GM11168 (cell line): ENCODE results near the gene TRPV5.

ENCODE experiments used
- in situ Hi-C: fragments of 300-500 bp; cut with MboI; formaldehyde crosslinking; loops from one replicate; pipeline ENCODE4 v1.12.0; 2022; ENCODE audit warnings: low sequenced_read_pairs; ENCODE audit not compliant: unreplicated experiment

The TRPV5 gene

GRCh38 chr7:142874409-142874808 is 59.1 kb downstream of the TRPV5 start:
- in situ Hi-C loops = loop anchor here (25.0 kb wide), 1 partner anchor 338 kb away; the partner anchor contains the start of gene TAS2R40

DNA sequence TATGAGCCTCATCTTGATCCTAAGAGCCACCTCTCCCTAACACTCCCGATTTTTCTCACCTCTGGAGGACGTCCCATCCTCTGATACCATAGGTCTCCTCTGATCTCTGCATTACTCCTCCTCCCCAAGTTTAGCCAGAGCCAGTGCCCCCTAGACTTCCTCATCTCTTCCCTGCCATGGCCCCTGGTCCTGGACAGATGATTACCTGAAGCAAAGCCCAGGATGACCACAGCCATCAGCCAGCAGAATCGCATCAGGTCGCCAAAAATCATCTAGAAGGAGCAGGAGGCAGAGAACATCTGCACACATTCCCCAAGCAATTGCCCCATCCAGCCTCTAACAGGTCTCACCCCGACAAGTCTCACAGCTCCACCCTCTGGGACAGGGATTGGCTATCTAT is 59.7 kb downstream of the TRPV5 start:
- in situ Hi-C loops = loop anchor here (25.0 kb wide), 1 partner anchor 338 kb away; the partner anchor contains the start of gene TAS2R40

DNA sequence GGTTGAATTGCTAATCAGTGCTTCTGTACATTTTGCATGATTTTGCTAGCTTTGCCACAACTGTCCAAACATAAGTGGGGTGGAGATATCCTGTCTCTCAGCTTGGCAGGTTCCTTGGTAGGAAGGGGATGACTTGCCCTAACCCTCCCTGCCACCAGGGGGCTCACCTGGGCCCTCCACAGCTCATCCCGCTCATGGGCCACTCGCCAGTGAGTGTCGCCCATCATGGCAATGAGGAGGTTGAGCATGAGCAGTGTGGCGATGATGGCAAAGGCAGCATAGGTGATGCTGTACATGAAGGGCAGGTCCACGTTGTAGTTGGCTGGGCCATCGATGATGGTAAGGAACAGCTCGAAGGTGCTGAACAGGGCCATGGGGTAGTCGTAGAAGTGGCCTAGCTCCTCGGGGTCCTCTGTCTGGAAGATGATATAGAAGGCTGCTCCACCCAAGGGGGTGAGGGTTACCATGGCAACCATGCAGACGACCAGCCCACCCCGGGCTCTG is 60.2 kb downstream of the TRPV5 start:
- in situ Hi-C loops = loop anchor here (25.0 kb wide), 1 partner anchor 339 kb away; the partner anchor contains the start of gene TAS2R40

- in situ Hi-C loops = loop anchor here (25.0 kb wide), 1 partner anchor 340 kb away; the partner anchor contains the start of gene TAS2R40
Observed at GRCh38 chr7:142872106-142872675, 61.4 kb downstream of the TRPV5 start.

- in situ Hi-C loops = loop anchor here (25.0 kb wide), 1 partner anchor 341 kb away; the partner anchor contains the start of gene TAS2R40
Observed at GRCh38 chr7:142871260-142872105, 62.1 kb downstream of the TRPV5 start.

DNA sequence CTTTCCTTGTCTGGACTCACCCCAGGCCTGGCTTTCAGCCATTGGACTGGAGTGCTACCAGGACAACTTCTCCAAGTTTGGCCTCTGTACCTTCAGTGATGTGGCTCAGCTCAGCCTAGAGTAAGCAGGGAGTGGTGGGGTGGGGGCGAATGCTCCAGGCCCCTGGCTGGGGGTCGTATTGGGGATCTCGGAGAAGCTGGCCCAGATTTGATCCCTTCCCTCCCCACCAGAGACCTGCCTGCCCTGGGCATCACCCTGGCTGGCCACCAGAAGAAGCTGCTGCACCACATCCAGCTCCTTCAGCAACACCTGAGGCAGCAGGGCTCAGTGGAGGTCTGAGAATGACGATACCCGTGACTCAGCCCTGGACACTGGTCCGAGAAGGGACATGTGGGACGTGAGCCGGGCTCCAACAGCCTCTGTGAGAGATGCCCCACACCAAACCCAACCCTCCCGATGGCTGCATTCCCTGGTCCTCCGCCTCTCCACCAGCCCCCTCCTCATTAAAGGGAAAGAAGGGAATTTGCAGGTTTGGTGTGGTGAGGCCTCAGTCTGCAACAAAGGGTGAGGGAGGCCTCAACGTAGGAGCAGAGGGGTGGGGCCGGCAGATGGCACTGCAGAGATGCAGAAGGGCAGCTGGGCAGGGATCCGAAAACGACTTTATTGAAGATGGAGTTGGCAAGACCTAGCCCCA is 62.8 kb downstream of the TRPV5 start:
- in situ Hi-C loops = loop anchor here (25.0 kb wide), 1 partner anchor 342 kb away; the partner anchor contains the start of gene TAS2R40

DNA sequence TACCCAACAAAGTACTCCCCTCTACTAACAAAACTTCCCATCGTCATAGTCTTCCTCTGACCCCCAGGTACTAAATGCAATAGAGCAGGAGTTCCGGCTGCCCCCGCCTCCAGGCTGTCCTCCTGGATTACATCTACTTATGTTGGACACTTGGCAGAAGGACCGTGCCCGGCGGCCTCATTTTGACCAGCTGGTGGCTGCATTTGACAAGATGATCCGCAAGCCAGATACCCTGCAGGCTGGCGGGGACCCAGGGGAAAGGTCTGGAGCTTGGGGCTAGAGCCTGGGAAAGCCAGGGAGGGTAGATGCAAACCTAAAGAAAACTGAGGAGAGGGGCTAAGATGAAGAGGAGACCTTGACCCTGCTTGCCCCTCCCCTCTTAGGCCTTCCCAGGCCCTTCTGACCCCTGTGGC is 63.4 kb downstream of the TRPV5 start:
- in situ Hi-C loops = loop anchor here (25.0 kb wide), 1 partner anchor 342 kb away; the partner anchor contains the start of gene TAS2R40

DNA sequence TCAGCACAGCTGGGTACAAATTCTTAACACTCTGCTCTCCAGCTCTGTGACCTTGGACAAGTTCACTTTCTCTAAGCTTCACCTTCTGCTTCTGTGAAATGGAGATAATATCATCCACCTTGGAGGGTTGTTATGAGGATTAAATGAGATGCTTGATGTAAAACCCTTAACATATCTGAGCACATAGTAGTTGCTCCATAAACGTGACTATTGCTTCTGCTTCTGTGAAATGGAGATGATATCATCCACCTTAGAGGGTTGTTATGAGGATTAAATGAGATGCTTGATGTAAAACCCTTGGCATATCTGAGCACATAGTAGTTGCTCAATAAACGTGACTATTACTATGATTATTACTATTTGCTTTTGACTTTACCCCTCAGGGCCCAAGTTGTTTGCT is 64.1 kb downstream of the TRPV5 start:
- in situ Hi-C loops = loop anchor here (25.0 kb wide), 1 partner anchor 343 kb away; the partner anchor contains the start of gene TAS2R40

DNA sequence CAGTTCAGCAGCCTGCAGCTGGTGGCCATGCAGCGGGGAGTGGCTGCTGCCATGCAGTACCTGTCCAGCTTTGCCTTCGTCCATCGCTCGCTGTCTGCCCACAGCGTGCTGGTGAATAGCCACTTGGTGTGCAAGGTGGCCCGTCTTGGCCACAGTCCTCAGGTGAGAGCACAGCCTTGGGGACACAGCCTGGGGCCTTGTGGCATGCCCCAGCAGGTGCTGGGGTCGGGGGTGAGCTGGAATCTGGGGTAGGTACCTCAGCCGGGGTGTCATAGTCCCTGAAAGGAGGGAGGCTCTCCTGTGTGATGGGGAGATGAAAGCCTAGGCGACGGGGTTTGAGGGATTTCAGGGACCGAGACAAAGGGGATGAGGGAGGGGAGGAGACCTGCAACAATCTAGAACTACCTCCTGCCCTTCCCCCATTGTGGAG is 64.5 kb downstream of the TRPV5 start:
- in situ Hi-C loops = loop anchor here (25.0 kb wide), 1 partner anchor 343 kb away; the partner anchor contains the start of gene TAS2R40

DNA sequence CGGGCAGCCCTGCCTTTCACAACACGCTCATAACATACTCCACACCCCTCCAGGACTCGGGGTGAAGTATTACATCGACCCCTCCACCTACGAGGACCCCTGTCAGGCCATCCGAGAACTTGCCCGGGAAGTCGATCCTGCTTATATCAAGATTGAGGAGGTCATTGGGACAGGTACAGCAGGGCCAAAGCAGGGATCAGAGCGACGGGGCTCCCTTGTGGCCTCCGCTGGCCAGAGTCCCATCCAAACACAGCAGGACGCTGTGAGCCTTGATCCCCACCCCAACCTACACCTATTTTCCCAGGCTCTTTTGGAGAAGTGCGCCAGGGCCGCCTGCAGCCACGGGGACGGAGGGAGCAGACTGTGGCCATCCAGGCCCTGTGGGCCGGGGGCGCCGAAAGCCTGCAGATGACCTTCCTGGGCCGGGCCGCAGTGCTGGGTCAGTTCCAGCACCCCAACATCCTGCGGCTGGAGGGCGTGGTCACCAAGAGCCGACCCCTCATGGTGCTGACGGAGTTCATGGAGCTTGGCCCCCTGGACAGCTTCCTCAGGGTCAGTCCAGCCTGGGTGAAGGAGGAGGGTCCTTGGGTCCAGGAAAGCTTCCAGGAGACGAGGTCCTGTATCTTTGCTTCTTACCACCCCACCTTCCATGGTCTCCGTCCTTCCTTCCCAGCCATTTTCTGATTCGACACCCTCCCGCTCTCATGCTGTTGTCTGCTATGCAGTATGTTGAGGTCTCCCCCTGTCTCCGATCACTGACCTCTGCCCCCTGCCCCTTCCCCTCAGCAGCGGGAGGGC is 65.2 kb downstream of the TRPV5 start:
- in situ Hi-C loops = loop anchor here (25.0 kb wide), 1 partner anchor 344 kb away; the partner anchor contains the start of gene TAS2R40

- in situ Hi-C loops = loop anchor here (25.0 kb wide), 1 partner anchor 345 kb away; the partner anchor contains the start of gene TAS2R40
Observed at GRCh38 chr7:142867398-142868187, 66.0 kb downstream of the TRPV5 start.

GRCh38 chr7:142867097-142867378 is 66.5 kb downstream of the TRPV5 start:
- in situ Hi-C loops = loop anchor here (25.0 kb wide), 1 partner anchor 345 kb away; the partner anchor contains the start of gene TAS2R40

DNA sequence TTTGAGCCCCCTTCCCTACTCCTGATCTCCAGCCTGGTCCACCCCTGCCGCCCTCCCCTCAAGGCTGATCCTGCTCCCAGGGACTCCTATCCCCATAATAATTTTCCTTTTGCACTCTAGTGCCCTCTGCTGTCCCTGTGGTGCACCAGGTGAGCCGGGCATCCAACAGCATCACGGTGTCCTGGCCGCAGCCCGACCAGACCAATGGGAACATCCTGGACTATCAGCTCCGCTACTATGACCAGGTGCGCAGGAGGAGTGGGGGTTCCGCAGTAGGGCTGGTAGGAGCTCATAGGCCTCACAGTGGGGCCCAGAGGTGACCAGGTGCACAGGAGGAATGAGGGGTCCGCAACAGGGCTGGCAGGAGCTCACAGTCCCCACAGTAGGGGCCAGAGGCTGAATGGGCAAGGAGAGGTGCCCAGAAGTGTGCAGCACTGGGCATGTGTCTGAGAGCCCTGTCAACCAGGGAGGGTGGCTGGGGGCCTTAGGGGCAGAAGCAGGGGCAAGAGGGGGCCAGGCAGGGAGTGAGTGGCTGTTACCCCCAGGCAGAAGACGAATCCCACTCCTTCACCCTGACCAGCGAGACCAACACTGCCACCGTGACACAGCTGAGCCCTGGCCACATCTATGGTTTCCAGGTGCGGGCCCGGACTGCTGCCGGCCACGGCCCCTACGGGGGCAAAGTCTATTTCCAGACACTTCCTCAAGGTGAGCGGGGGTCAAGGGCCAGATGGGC is 67.0 kb downstream of the TRPV5 start:
- in situ Hi-C loops = loop anchor here (25.0 kb wide), 1 partner anchor 346 kb away; the partner anchor contains the start of gene TAS2R40

GRCh38 chr7:142865766-142866165 is 67.8 kb downstream of the TRPV5 start:
- in situ Hi-C loops = loop anchor here (25.0 kb wide), 1 partner anchor 347 kb away; the partner anchor contains the start of gene TAS2R40

DNA sequence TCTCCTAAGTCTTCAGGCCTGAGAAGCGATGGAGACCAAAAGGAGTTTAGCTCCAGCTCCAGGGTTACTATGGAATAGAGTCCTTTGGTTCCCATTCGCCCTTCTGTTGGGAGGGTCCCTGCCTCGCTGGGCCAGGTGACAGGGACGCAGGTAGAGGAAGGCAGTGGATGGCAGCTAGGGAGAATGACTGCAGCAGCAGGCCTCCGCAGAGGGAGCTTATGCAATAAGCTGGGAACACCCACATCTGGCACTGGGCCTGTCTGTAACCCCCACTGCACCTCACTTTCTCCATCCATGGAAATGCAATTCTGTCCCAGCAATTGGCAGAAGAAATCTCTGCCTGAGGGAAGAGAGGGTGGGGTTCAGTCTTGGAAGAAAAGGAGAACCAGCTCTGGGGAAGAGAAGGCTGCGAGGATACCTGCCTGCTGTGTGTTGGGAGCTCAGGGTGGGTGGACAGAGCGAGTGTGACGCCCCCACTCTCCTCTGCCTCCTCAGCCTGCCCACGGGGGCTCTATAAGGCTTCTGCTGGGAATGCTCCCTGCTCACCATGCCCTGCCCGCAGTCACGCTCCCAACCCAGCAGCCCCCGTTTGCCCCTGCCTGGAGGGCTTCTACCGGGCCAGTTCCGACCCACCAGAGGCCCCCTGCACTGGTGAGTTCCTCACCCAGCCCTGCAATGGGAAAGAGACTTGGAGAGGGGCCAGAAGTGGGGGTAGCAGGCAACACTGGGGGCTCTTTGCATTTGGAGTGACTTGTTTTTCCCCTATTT is 68.4 kb downstream of the TRPV5 start:
- in situ Hi-C loops = loop anchor here (25.0 kb wide), 1 partner anchor 347 kb away; the partner anchor contains the start of gene TAS2R40

- in situ Hi-C loops = loop anchor here (25.0 kb wide), 1 partner anchor 348 kb away; the partner anchor contains the start of gene TAS2R40
Observed at GRCh38 chr7:142863891-142864685, 69.5 kb downstream of the TRPV5 start.
